A549 (cell line): Measurements from ENCODE around the gene BSDC1. TPM values are rescaled to one million over a fixed set of nuclear protein-coding genes. Genes with fewer than 3 reads are reported as not detected.

Experiments used
- ATAC-seq, 2 experiments: fragments of 200-7000 bp in 1 of 2; fragments of >200 bp in 1 of 2; cut with Nextera tagmentation in 1 of 2; cut with Tn5 transposase in 1 of 2; 3 replicates each; pipeline versions ENCODE4 v1.8.0 to v1.9.1; 2018 to 2020; ENCODE audit warnings: mild to moderate bottlenecking in 1 of 2, moderate library complexity in 1 of 2
- CTCF ChIA-PET: fragments of 300-600 bp; sonication (Branson Sonifier 250); formaldehyde crosslinking; extraction: SDS; loops from one replicate; lab custom pipeline; 2021; ENCODE audit warnings: antibody characterized with exemption, inconsistent platforms; lab: Yijun Ruan, JAX
- POLR2A ChIA-PET: fragments of 350-600 bp; formaldehyde crosslinking; extraction: SDS; loops from one replicate; lab custom pipeline; 2021; ENCODE audit warnings: antibody characterized with exemption, inconsistent platforms; lab: Yijun Ruan, JAX
- DNase-seq, 2 experiments: peaks; one replicate each; pipeline versions ENCODE4 v3.0.0 to v3.0.0-alpha.2; 2011 to 2016; ENCODE audit warnings: low read depth in 1 of 2, low spot score in 1 of 2
- FAIRE-seq: peaks from 2 replicates; lab custom pipeline; 2011; peaks lifted over from hg19 to GRCh38; lab: Jason Lieb, UNC
- H3K27ac ChIP-seq, 2 experiments: fragments of >200 bp; sonication (Bioruptor Twin); formaldehyde crosslinking; 3 replicates each; pipeline ENCODE4 v1.5.1; 2016 to 2017
- H3K4me1 ChIP-seq: fragments of >200 bp; sonication (Bioruptor Twin); formaldehyde crosslinking; 3 replicates; pipeline ENCODE4 v1.6.1; 2016
- H3K4me2 ChIP-seq: fragments of >200 bp; sonication (Bioruptor Twin); formaldehyde crosslinking; 3 replicates; pipeline ENCODE4 v1.6.1; 2016
- H3K4me3 ChIP-seq: fragments of >200 bp; sonication (Bioruptor Twin); formaldehyde crosslinking; 3 replicates; pipeline ENCODE4 v1.5.1; 2016
- H3K9me3 ChIP-seq: fragments of >200 bp; sonication (Bioruptor Twin); formaldehyde crosslinking; 3 replicates; pipeline ENCODE4 v1.6.1; 2016
- ATOH8 ChIP-seq: fragments of 250-450 bp; sonication (Bioruptor Pico); IDR thresholded peaks from 2 replicates; pipeline ENCODE4 v1.5.0; 2020; ENCODE audit warnings: low read depth, mild to moderate bottlenecking, moderate library complexity
- BCL3 ChIP-seq: fragments of >200 bp; sonication (Bioruptor Twin); formaldehyde crosslinking; IDR thresholded peaks from 3 replicates; pipeline ENCODE4 v1.6.1; 2016
- CBX8 ChIP-seq: fragments of 200-600 bp; sonication (generic); IDR thresholded peaks from 2 replicates; pipeline ENCODE4 v1.6.1; 2016
- CHD4 ChIP-seq: fragments of 200-600 bp; sonication (generic); IDR thresholded peaks from 2 replicates; pipeline ENCODE4 v1.6.1; 2016; ENCODE audit warnings: antibody characterized with exemption, mild to moderate bottlenecking, borderline replicate concordance
- CTCF ChIP-seq: fragments of >200 bp; sonication (Bioruptor Twin); formaldehyde crosslinking; IDR thresholded peaks from 3 replicates; pipeline ENCODE4 v1.5.1; 2016
- EHF ChIP-seq: fragments of 250-450 bp; sonication (Bioruptor Pico); IDR thresholded peaks from 2 replicates; pipeline ENCODE4 v1.5.0; 2020; ENCODE audit warnings: mild to moderate bottlenecking
- EHMT2 ChIP-seq: fragments of 200-600 bp; sonication (generic); IDR thresholded peaks from 2 replicates; pipeline ENCODE4 v1.6.1; 2016; ENCODE audit warnings: antibody characterized with exemption, low read depth, mild to moderate bottlenecking, moderate library complexity
- FOSB ChIP-seq: fragments of 250-450 bp; sonication (Bioruptor Pico); IDR thresholded peaks from 2 replicates; pipeline ENCODE4 v1.5.0; 2020; ENCODE audit warnings: mild to moderate bottlenecking, moderate library complexity
- FOSL2 ChIP-seq, 2 experiments: fragments of 450-650 bp in 1 of 2; fragments of >200 bp in 1 of 2; sonication (Bioruptor Twin) in 1 of 2; formaldehyde crosslinking; IDR thresholded peaks; 2 replicates each; pipeline versions ENCODE4 v1.5.0 to v1.6.1; 2016 to 2020; ENCODE audit warnings: mild to moderate bottlenecking in 1 of 2, moderate library complexity in 1 of 2
- GATA3 ChIP-seq: IDR thresholded peaks from 2 replicates; pipeline ENCODE4 v1.6.1; 2012; ENCODE audit warnings: borderline replicate concordance
- HDAC2 ChIP-seq: fragments of 200-600 bp; sonication (generic); IDR thresholded peaks from 2 replicates; pipeline ENCODE4 v1.6.1; 2016
- HMGXB4 ChIP-seq: fragments of 250-450 bp; sonication (Bioruptor Pico); IDR thresholded peaks from 2 replicates; pipeline ENCODE4 v1.5.0; 2021; ENCODE audit warnings: mild to moderate bottlenecking, moderate library complexity, borderline replicate concordance
- JUNB ChIP-seq: fragments of >200 bp; sonication (Bioruptor Twin); formaldehyde crosslinking; IDR thresholded peaks from 2 replicates; pipeline ENCODE4 v1.6.1; 2016
- NFE2L2 ChIP-seq: fragments of 150-350 bp; conservative IDR thresholded peaks from 2 replicates; pipeline ENCODE4 v1.6.1; 2014; ENCODE audit warnings: low read length
- POLR2A ChIP-seq: IDR thresholded peaks from 2 replicates; pipeline ENCODE4 v1.6.1; 2012; ENCODE audit warnings: mild to moderate bottlenecking, low read length
- RAD21 ChIP-seq, 2 experiments: fragments of >200 bp in 1 of 2; sonication (Bioruptor Twin) in 1 of 2; formaldehyde crosslinking in 1 of 2; IDR thresholded peaks in 1 of 2; conservative IDR thresholded peaks in 1 of 2; 2 replicates in 1 of 2; 3 replicates in 1 of 2; pipeline ENCODE4 v1.6.1; 2012 to 2018; ENCODE audit warnings: inconsistent platforms in 1 of 2
- SMC3 ChIP-seq: fragments of >200 bp; sonication (Bioruptor Twin); formaldehyde crosslinking; IDR thresholded peaks from 3 replicates; pipeline ENCODE4 v1.6.1; 2018; ENCODE audit warnings: inconsistent platforms
- TP53 ChIP-seq: fragments of 250-450 bp; sonication (Bioruptor Pico); IDR thresholded peaks from 2 replicates; pipeline ENCODE4 v1.5.0; 2021; ENCODE audit warnings: mild to moderate bottlenecking, moderate library complexity
- ZC3H11A ChIP-seq: fragments of 450-650 bp; IDR thresholded peaks from 2 replicates; pipeline ENCODE4 v1.6.1; 2014; ENCODE audit warnings: antibody characterized with exemption, mild to moderate bottlenecking
- ZNF302 ChIP-seq: fragments of 250-450 bp; sonication (Bioruptor Pico); IDR thresholded peaks from 2 replicates; pipeline ENCODE4 v1.9.0; 2021; ENCODE audit warnings: inconsistent platforms, mild to moderate bottlenecking, moderate library complexity
- WGBS: methylation state at CpG from one replicate; pipeline ENCODE4 v1.1.6; 2017; ENCODE audit errors: missing lambda C conversion rate; 5-methylcytosine and 5-hydroxymethylcytosine counted together
- polyA plus RNA-seq, 4 experiments: library from polyadenylated mRNA; depleted of rRNA in 3 of 4; stranded (reverse); fragments of >200 nt; fragmentation: RNase III in 1 of 4; extraction: RNeasy Plus Mini Kit Qiagen cat#74134 plus additional on column Dnase treatment in 1 of 4; gene quantifications; 2 replicates in 3 of 4; 3 replicates in 1 of 4; pipeline ENCODE4 v1.2.3, GENCODE V29; 2011 to 2017

Gene BSDC1
- polyA plus RNA-seq, 2 of the 4 experiments (the other 2 are of a cell fraction): 19.9 to 22.7 TPM

- H3K27ac ChIP-seq: no peak overlapping the region
- CTCF ChIA-PET: interaction anchor here (1.1 kb wide), 2 partner anchors 13 to 64 kb away, joined by 3 read pairs; partner anchors contain the start of gene MARCKSL1
- no peak for FAIRE-seq
- no peaks in the 10 kb centered on the region for H3K9me3 ChIP-seq
- no peak for ATAC-seq
- no peak for DNase-seq
- no peak overlapping the region for H3K4me2 ChIP-seq
- peaks cover 7% of the 10 kb centered on the region for H3K4me1 ChIP-seq
- WGBS: 80% methylated on average over 8 of the region's 8 CpGs
- H3K4me3 ChIP-seq: no peak overlapping the region
- TF ChIP-seq EHF (CRISPR knock-in tag) (no peak), ZC3H11A (no peak), FOSL2 (IDR thresholded peaks at IDR 0.05) (no peak), FOSL2 (CRISPR knock-in tag; IDR thresholded peaks at IDR 0.05) (no peak), ZNF302 (CRISPR knock-in tag) (no peak), NFE2L2 (no peak), ATOH8 (CRISPR knock-in tag) (no peak), FOSB (CRISPR knock-in tag) (no peak), SMC3 (no peak), JUNB (no peak), CHD4 (no peak), CBX8 (no peak), BCL3 (no peak), GATA3 (no peak), POLR2A (no peak), CTCF (no peak), TP53 (no peak), EHMT2 (no peak), RAD21 (conservative IDR thresholded peaks at IDR 0.05 in 1 of 2, IDR thresholded peaks at IDR 0.05 in 1 of 2) (no peak), HDAC2 (no peak)
- TF ChIP-seq, all 56 proteins: peak for 0
- POLR2A ChIA-PET: no interaction called here
Observed at GRCh38 chr1:32349211-32349708, 45.0 kb downstream of the BSDC1 start.

GRCh38 chr1:32346532-32347157 is 47.6 kb downstream of the BSDC1 start:
- FAIRE-seq: no peak
- POLR2A ChIA-PET: interaction anchor here (1.0 kb wide), 1 partner anchor 10 kb away, joined by 3 read pairs; the partner anchor contains the start of gene MARCKSL1
- CTCF ChIA-PET: interaction anchor here (0.6 to 2.5 kb wide), 3 partner anchors 17 to 131 kb away, joined by 3 to 8 read pairs (median 4); no protein-coding TSS in a partner anchor

More at GRCh38 chr1:32346532-32347157, 47.6 kb downstream of the BSDC1 start:
- TF ChIP-seq HMGXB4 (CRISPR knock-in tag): no peak
- no peak overlapping the region for H3K27ac ChIP-seq
- no peaks in the 10 kb centered on the region for H3K9me3 ChIP-seq
- H3K4me3 ChIP-seq: no peak overlapping the region
- no peak for ATAC-seq
- H3K4me1 ChIP-seq: no peaks in the 10 kb centered on the region
- WGBS: 79% methylated on average over 9 of the region's 9 CpGs
- no peak for DNase-seq
- H3K4me2 ChIP-seq: no peak overlapping the region
